Myometrial cell (primary cell): Measurements from ENCODE around the gene ADCK2. TPM values are rescaled to one million over a fixed set of nuclear protein-coding genes. Genes with fewer than 3 reads are reported as not detected.

Experiments
- total RNA-seq: library from RNA; depleted of rRNA; stranded (reverse); fragments of >200 nt; gene quantifications from 2 replicates; pipeline ENCODE4 v1.2.3, GENCODE V29; 2015

The ADCK2 gene, protein sequence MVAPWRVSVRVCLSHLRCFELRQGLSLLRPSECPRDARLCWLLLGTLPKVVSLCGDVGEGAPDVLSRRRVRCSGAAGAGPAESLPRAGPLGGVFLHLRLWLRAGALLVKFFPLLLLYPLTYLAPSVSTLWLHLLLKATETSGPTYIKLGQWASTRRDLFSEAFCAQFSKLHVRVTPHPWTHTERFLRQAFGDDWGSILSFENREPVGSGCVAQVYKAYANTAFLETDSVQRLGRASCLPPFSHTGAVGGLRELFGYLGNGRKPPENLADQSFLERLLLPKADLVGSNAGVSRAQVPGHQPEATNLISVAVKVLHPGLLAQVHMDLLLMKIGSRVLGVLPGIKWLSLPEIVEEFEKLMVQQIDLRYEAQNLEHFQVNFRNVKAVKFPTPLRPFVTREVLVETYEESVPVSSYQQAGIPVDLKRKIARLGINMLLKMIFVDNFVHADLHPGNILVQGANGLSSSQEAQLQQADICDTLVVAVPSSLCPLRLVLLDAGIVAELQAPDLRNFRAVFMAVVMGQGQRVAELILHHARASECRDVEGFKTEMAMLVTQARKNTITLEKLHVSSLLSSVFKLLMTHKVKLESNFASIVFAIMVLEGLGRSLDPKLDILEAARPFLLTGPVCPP
- 14.7 and 17.5 TPM in 2 replicates for total RNA-seq

GRCh38 chr7:140672382-140673062 lies at the start of gene ADCK2:
ADCK2 (plus strand) TSS chr7:140672945; CDS start chr7:140673331, 386 bp downstream.

GRCh38 chr7:140640727-140641523 lies 31.8 kb upstream of the ADCK2 start, which contains the start of gene DENND2A:
DENND2A (minus strand) TSS chr7:140640813; CDS start chr7:140602397, 38,416 bp downstream.

GRCh38 chr7:140696680-140697446 lies 24.1 kb downstream of the ADCK2 start, which contains the start of gene NDUFB2:
NDUFB2 (plus strand) TSS chr7:140696708; CDS start chr7:140696745, 37 bp downstream.

Other genes with a start within 250 kb of the ADCK2 start
- 42.7 and 50.5 TPM in 2 replicates for gene MKRN1, start 193.4 kb upstream of the ADCK2 start, total RNA-seq
- gene DENND2A, start 32.1 kb upstream of the ADCK2 start, total RNA-seq = 3.4 and 4.0 TPM in 2 replicates
- 203 and 401 TPM in 2 replicates for gene NDUFB2, start 23.8 kb downstream of the ADCK2 start, total RNA-seq